D721Med (cell line): ENCODE results near the gene NTRK3.

Experiments
- DNase-seq: peaks from one replicate; pipeline ENCODE4 v3.0.0; 2011; ENCODE audit warnings: low spot score; ENCODE audit not compliant: insufficient read length
- FAIRE-seq: peaks from 2 replicates; lab custom pipeline; 2011; peaks lifted over from hg19 to GRCh38; lab: Jason Lieb, UNC
- TF ChIP-seq, protein P1 (sequence below): IDR thresholded peaks from 2 replicates; pipeline ENCODE4 v1.5.1; 2012; ENCODE audit warnings: mild to moderate bottlenecking, control low read depth; ENCODE audit not compliant: insufficient read depth; ENCODE audit errors: missing control alignments

The NTRK3 gene

DNA sequence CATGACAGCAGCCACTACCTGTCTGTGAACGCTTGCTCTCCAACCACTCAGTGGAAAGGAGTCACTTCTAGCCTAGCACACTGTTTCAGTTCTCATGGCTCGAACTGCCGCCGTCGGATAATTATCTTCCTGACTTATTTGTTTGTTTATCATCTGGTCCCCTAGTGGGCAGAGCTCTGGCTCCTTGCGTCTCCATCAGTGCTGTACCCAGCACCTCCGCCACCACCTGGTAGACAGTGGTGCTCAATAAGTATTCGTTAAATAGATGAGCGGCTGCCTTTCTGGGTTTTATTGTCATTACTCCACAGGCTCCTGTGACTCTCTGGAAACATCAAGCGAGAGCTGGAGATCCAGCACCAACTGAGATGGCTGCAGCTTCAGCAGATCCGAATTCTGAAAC is 297.5 kb downstream of the NTRK3 start:
- TF ChIP-seq, protein P1, sequence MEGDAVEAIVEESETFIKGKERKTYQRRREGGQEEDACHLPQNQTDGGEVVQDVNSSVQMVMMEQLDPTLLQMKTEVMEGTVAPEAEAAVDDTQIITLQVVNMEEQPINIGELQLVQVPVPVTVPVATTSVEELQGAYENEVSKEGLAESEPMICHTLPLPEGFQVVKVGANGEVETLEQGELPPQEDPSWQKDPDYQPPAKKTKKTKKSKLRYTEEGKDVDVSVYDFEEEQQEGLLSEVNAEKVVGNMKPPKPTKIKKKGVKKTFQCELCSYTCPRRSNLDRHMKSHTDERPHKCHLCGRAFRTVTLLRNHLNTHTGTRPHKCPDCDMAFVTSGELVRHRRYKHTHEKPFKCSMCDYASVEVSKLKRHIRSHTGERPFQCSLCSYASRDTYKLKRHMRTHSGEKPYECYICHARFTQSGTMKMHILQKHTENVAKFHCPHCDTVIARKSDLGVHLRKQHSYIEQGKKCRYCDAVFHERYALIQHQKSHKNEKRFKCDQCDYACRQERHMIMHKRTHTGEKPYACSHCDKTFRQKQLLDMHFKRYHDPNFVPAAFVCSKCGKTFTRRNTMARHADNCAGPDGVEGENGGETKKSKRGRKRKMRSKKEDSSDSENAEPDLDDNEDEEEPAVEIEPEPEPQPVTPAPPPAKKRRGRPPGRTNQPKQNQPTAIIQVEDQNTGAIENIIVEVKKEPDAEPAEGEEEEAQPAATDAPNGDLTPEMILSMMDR = no peak
- DNase-seq (no peak), FAIRE-seq (no peak)

DNA sequence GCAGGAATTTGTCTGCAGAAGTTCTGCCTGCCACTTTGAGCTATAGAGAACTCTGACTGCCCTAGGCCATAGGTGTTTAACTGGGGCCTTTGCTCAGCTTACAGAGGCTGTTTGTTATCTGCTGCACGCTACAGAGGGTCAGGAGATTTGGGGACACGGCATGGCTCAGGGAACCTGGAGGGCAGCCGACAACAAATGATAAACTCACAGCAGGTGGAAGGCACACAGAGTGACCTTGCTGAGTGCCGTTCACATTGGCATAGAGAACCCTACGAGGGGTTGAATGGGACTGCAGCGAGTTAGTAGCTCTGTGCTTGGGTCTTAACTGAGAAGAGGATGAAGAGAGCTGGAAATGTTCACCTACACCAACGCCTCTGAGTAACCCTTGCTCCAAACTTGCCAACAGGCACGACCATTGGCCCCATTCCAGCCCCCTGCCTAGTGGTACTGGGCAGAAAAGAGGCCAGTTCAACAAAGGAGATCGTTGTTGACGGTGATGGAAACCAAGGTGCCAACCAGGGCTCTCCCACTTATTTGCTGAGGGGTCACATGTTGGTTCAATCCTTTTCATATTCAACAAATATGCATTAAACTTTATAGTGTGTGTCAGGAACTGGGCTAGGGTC is 301.1 kb downstream of the NTRK3 start:
- DNase-seq = no peak
- TF ChIP-seq, protein P1 = no peak
- no peak for FAIRE-seq

DNA sequence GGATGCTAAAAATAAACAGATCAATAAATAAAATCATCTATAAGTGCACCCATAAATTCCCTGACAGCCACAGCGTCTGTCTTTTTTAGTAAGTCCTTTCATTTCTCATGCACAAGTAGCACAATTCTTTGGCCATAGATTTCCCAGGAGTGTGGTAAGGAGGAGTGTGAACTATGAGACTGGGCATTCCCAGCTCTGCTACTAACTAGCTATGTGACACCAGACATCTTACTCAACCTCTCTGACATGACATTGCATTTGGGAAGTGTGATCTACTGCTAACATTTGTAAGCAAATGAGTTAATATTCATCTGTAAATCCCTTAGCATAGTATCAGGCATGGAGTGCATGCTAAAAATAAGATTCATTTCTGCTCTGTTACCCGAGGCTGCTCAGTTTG is 301.7 kb downstream of the NTRK3 start:
- TF ChIP-seq, protein P1 = no peak
- FAIRE-seq = no peak

DNA sequence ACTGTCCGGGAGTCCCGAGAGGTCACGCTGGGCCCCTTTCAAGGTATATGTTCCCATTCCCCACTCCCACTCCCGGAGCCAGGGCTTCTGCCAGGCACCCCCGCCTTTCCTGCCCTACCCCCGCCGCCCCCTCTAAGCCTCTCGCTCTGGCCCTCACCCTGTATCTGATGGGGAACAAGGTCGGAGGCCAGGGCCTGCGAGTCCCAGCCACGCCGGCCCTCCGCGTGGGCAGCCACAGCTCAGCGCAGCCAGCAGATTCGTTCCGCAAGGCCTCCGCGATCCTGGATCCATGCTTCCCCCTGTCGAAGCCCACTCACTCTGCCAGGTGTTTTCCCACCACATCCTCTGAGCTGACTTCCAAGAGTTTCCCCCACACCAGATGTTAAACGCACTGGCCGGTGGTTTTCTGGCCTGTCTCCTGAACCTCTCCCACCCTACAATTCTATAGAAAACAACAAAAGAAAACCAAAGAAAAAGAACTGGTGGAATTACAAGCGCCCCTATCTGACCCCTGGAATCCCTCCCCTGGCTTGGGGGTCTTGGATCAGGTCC is 303.7 kb downstream of the NTRK3 start:
- FAIRE-seq (no peak), DNase-seq (no peak)
- TF ChIP-seq, protein P1 = no peak

More for the DNA sequence above, 301.7 kb downstream of the NTRK3 start:
- DNase-seq = no peak

DNA sequence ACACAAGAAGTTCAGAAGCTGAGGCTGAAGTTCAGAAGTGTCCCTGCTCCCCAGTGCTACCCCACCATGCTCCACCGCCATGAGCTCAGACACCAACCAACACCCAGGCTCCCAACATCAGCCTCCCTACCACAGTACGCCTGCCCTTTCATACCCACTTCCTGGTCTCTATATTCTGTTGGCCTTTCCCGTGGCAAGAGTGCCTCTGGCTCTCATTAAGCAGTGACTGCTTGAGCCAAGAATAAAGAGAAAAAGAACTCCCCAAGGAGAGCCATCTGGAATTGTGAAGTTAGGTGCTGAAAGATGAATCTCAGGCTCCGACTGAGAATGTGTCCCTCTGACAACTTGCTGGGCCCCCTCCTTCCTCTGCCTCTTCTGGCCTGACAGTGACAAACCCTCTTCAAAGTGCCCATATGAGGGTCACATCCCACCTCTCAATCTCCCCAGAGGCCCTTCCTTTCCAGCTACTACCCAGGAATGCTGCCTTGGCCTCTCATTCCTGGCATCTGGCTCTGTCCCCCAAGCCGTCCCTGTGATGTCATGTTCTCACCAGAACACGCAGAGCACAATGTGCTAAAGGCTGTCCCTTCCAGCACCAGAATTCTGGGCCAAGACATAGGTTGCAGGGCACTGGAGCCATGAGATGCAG is 306.8 kb downstream of the NTRK3 start:
- FAIRE-seq (no peak), DNase-seq (no peak)
- TF ChIP-seq, protein P1 = no peak

DNA sequence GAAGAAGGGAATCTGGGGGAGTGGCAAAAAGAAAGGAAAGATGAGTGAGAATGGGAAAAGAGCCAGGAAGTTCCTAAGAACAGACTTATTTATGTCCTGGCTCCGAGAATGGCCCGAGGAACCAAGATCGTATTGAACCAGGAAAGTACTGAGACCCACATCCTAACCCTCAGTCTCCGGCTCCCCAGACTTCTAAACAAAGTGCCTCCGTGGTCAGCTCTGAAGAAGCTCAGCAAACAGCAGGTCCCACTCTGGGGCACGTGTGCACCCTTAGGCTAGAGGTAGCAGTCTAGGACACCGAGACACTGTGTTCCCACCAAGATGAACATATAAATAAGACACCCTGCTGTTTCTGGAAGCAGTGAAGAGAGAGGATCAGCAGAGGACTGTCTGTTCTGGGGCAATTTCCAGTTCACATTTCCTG is 307.4 kb downstream of the NTRK3 start:
- FAIRE-seq = no peak
- no peak for DNase-seq
- TF ChIP-seq, protein P1 = no peak

DNA sequence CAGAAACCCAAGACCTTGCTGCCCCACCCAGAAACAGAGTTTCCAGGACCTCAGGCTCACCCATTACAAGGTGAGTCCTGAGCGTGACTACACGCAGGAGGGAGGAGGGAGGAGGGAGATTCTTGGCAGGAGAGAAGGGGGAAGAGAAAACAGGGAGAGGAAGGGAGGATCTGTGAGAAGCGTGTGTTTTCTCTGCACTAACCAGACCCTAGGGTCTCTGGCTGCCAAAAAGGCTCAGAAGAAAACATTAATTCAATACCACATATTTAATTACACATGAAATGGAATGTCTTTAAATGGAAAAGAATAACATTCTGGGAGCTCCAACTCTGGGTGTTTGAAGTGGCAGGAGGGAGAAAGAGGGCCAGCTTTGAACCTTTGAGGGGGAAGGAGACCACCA is 309.0 kb downstream of the NTRK3 start:
- TF ChIP-seq, protein P1 = no peak
- FAIRE-seq (no peak), DNase-seq (no peak)
